ENCODE data around the gene MRPS12.
A peak's percentile ranks its signal among the peaks of the same experiment; 100 is the strongest.
"Not testable (repeated sequence)": the region's sequence is repeated elsewhere in the genome, so short reads cannot be mapped to it uniquely, and the experiment has no call there.

MRPS12 gene

DNA sequence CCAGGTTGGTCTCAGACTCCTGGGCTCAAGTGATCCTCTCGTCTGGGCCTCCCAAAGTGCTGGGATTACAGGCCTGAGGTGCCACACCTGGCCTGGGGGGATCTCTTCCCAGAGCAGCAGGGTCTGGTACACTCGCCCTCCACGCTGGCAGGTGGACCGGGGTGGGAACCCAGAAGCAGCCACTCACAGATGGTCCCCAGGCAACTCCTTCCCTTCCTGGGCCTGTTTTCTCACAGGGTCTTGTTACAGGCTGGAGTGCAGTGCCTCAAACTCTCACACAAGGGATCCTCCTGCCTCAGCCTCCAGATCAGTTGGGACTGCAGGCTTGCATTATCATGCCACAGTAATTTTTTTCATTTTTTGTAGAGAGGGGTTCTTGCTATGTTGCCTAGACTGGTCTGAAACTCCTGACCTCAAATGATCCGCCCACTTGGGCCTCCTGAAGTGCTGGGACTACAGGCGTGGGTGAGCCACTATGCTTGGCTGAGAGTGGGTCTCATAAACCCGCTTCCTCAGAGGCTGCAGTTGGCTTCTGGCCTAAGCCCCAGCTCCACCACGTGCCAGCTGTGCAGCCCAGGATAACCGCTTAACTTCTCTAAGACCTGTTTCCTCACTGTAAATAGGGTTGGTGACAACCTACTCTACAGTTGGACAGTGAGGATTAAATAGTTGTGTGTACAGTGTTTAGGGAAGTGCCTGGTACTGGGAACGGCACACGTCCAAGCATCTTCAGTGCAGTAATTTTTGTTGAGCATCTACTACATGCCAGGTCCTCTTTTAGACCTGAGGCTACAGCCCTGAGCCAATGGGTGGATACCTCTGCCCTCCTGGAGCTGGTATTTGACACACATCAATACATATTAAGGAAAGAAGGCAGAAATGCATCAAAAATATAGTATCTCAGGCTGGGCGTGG is 17.9 kb upstream of the MRPS12 start:
- DNase-seq: no peak

DNA sequence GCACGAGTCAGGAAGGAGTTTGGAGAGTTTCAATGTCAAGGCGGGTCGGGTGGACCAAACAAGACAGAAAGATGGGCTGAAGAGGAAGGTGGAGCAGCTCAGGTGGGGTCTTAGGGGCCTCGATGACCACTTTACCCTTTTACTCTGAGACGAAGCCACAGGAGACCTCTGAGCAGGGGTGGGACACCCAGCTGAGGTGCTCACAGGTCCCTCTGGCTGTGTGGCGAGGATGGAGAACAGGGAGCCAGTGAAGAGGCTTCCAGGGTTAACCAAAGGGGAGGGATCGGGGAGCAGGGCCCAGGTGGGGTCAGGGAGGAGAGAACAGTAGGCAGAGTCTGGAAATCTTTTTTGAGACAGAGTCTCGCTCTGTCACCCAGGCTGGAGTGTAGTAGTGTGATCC is 16.8 kb upstream of the MRPS12 start:
- DNase-seq: no peak

DNA sequence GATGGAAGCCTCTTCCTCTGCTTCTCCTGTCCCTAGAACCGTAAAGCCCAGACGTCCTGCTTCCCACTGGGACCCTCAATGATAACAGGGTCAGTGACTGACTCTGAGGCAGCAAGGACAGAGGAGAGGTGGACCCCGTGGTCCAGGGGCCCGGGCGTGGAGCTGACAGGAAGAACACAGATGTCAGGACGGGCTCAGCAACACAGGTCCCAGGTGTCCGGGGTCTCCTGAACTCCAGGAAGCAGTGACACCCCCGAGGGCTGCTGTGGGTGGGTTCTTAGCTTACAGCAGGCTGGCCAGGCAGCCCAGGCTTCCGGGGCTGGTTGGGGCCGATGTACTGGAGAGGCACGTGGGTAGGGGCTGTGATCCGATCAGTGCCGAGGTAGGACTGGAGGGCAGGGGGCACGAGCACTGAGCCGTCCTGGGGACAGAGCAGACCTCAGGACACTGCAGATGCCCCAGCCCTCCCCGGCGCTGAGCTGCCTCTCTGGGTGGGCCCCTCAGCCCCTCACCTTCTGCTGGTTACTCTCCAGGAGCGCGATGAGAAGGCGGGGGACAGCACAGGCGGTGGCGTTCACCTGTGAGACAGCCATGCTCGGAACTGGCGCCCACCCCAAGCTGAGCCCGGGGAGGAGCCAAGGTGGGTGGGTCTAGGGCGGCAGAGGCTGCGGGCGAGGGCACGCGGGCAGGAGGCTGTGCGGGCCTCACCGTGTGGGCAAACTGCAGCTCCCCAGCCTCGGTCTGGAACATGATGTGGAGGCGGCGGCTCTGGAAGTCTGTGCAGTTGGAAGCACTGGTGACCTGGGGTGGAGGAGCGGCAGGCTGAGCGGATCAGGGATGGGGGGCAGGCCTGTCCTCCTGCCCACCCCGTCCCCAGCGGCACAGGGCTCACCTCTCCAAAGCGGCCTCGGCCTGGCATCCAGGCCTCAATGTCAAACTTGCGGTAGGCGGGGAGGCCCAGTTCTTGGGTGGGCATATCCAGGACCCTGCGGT is 15.1 kb upstream of the MRPS12 start:
- DNase-seq: no peak

DNA sequence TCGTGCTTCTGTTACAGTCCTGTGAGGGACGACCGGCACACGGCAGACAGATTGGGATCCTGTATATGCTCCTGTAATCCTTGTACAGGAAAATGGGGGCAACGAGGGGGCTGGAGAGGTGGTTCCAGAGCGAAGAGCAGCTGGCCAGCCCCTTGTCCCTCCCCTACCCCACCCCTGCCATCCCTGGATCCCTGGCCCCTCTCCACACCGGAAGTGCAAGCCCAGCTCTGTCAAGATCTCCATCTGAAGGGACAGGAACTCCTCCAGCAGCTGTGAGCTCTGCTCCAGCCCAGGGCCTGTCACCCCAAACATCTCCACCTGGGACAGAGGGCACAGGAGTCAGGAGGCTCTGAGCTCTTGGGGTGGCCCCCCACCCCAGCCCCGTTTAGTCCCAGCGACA is 13.2 kb upstream of the MRPS12 start:
- no peak for DNase-seq

DNA sequence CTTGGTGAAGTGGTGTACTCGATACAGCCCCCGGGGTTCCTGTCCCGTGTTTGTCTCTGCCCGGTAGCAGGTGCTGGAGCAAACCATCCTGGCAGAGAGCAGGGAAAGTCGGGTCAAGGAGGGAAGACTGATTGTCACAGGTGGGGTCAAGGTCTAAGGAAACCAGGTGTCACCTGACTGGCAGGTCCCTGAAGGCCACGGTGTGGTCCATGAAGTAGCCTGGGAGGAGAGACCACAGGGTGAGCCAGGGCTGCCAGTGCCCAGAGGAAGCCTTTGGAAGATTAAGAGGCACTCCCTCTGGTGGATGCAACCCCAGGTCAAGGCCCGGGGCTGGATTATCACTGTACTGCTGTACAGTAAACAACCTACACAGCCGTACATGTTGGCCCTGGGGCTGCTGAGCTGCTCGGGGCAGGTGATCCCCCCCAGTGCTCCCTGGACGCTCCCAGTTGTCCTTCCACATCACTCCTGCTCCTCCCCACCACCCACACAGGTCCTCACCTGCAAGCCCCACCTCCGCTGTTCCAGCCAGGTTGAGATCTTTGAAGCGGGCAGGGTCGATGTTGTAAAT is 12.7 kb upstream of the MRPS12 start:
- DNase-seq: no peak

DNA sequence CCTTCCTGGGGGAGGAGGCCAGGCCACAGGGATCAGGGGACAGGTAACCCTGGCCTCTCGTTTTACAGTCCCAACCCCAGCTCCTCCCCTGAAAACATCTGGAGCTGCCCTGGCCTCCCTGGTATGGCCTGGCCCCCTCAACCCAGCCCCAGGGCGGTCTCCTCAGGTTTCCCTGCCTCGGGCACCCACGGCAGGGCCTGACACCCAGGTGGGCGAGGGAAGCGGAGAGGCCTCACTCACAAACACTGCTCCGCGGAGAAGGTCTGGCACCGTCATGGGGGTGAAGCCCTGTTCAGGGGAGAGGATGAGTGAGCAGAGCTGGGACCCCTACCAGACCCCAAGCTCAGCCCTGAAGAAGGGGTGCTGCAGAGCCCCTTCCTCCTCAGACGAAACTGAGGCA is 12.2 kb upstream of the MRPS12 start:
- DNase-seq: no peak

DNA sequence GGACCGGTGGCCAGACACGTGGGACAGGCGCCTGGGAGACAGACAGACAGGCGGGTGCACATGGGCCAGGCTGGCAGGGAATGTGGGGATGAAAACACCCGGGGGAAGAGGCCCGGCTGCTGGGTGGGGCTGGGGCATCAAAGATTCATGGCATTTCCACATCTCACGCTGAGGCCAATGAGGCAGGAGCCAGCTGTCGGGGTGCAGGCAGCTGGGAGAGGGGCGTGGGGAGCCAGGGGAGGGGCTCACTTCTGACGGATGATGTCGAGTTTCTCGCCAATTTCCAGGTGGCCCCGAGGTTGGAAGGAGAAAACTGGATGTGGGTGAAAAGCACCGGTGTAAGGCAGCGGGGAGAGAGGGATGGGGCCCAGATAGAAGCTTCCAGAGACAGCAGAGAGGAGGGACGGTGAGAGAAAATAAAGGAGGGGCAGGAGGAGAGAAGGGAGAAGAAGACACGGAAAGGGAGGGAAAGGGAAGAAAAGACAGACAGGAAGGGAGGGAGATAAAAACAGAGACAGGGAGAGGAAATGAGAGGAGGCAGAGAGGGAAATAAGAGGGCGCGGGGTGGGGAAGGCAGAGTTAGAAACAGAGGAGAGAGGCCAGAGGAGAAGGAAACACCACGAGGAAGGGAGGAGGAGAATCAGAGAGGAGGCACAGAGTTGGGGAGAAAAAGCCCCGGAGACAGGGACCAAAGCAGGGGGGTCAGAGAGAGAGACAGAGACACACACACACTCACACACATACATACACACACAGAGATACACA is 10.7 kb upstream of the MRPS12 start:
- DNase-seq: no peak

DNA sequence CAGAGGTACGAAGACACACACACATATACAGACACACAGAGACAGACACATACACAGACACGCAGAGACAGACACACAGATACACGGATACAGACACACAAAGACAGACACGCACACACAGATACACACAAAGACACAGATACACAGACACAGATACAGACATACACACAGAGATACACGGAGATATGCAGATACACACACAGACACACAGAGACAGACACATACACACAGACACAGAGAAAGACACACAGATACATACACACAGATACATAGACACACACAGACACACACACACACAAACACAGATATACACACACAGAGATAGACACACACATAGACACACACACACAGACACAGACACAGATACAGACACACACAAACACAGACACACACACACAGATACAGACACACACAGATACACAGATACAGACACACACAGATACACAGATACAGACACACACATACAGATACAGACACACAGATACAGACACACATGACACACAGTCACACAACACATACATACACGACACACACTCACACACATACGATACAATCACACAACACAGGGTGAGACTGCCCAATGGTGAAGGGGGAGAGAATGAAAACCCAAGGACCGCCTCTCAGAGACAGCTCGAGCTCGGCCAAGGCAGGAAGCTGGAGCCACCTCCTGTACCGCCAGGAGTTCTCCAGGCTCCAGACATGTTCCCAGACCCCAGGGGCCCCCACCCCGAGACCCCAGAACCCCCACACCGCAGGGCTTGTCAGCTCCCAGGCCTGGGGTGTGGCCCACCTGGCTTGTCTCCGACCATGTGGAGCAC is 9.9 kb upstream of the MRPS12 start:
- DNase-seq: no peak

DNA sequence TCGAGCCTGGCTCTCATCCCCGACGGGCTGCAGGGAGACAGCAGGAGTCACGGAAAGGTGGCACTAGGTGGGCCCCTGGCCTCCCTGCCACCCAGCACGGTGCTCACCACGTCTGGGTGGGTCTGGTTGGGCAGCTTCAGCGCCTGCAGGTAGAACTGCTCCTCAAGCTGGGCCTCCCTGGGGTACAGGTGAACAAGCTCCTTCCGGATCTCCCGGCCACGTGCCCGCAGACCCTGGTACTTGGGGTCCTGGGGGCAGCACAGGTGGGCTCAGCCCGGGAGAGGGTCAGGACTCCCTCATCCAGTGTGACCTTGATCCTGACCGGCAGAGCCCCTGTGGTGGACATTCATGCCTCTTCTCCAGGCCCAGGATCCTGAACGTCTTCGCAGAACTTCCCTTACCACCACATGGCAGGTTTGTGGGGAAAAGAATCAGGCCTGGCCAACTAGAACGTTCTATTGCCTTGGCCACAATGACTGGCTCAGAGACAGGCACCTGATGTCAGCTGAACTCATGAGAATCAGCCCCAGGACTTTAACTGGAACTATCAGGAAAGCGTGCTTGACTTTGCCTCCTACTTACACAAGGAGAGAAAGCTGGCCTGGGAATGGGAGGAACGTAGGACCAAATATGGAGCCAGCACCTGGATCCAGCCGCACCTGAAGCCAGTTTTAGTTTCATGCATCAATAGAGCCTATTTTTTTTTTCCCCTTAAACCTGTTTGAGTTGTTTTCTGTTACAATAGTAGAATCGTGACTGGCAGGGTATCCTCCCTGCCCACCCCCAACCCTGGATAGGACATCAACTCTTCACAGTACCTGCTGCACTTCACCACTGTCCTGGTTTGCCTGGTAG is 9.1 kb upstream of the MRPS12 start:
- DNase-seq: no peak

DNA sequence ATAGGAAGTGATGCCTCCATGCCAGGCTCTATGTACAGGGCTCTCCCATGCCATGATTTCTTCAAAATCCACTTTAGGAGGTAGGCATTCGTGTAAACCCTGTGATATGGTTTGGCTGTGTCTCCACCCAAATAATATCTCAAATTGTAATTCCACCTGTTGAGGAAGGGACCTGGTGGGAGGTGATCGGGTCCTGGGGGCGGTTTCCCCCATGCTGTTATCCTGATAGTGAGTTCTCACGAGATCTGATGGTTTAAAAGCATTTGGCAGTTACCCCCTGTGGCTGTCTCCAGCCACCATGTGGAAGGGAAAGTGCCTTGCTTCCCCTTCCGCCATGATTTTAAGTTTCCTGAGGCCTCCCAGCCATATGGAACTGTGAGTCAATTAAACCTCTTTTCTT is 8.3 kb upstream of the MRPS12 start:
- no peak for DNase-seq

DNA sequence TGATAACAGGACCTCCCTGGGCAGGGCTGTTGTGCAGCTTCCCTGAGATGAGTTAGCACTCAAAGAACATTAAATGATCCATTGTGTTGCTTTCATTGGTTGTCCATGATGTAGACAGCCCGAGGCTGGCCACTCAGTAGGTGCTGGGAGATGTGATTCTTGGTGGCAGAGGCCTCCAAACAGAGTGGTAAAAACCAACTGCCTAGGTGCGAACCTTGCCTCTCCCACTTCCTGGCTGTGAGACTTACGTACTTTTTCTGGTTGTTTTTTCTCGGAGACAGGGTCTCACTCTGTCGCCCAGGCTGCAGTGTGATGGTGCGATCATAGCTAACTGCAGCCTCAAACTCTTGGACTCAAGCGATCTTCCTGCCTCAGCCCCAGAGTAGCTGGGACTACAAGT is 6.4 kb upstream of the MRPS12 start:
- no peak for DNase-seq

DNA sequence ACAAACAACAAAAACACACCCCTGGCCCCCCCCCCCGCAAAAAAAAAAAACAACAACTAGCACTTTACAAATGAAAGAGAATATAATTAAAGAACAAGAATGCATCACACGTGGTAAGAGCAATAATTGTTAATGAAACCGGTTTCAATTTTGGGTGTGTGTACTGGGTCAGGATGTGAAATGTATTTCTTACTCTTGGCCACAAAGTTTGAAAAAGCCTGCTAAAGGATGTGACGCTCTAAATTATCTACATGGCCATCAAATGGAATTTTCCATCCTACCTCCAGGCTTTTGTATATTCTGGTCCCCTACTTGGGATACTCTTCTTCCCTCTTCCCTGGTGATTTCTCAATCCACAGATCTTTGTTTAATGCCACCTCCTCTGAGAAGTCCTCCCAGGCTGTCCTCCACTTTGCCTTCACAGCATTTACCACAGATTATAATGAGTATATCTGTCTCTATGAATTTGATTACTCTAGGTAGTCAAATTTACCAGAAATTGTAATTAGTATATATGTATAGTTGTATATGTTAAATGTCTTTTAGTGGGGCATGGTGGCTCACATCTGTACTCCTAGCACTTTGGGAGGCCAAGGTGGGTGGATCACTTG is 2.2 kb upstream of the MRPS12 start:
- no peak for DNase-seq

DNA sequence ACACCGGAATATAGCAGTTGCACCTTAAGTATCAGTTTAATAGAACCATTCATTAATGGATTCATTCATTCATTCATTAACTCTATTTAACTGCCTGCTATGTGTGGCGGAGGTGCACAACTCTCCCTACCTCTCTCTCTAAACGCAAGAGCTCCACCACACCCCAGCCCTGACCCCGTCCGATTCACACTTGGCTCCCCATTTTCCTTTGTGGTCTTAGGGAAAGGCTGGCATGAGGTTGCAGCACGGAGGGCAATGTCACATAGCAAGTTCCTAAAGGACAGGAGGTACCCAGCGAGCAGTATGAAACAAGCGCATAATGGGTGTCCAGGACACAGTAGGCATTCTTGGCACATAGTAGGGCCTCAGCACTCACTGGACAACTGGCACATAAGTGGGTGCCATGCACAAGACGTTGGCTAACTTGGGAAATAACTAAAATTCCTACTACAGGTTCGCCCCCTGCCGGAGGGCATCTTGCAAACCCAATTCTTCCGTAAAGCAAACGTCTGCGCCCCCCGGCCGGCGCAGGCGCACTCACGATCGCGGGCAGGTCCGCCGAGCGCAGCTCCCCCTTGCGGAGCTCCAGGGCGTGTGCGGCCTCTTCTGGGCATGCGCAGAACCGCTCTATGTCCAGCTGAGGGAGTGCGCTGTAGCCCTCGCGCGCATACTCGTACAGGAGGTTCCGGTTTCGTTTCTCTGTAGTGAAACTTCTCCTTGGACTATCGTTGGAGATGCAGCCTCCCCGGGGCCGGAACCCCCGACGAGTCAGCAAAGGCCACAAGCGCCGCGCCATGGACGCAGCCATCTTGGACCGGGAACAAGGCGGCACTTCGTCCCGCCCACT is 592 bp upstream of the MRPS12 start, which contains the start of gene SARS2:
SARS2 (minus strand) TSS at position 835 of the 847 bp plus-strand sequence; CDS start at position 808, 27 bp downstream.
- peak; percentile 88 for DNase-seq

DNA sequence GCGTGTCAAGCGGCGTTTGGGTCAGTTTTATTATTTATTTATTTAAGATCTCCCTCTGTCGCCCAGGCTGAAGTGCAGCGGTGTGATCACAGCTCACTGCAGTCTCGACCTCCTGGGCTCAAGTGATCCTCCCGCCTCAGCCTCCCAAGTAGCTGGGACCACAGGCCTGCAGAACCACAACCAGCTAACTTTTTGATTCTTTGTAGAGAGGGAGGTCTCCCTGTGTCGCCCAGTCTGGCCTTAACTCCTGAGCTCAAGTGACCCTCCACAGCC is 713 bp downstream of the MRPS12 start:
- no peak for DNase-seq

DNA sequence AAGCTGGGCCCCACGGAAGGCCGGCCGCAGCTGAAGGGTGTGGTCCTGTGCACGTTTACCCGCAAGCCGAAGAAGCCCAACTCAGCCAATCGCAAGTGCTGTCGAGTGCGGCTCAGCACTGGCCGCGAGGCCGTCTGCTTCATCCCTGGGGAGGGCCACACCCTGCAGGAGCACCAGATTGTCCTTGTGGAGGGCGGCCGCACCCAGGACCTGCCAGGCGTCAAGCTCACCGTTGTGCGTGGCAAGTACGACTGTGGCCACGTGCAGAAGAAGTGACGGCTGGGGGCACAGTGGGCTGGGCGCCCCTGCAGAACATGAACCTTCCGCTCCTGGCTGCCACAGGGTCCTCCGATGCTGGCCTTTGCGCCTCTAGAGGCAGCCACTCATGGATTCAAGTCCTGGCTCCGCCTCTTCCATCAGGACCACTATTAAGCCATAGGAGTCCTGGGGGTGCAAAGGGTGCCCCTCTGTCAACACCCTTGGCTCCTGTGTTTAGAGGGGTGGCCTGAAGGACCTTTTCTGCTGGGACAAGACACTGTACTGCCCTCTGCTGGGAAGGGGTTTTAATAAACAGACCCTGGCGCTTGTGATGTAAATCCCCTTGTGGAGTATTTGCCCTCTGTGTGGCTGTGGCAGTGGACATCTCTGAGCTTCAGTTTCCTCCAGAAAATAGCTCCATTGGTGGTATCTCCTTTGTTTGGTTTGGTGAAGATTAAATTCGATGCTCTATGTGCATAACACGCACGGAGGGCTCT is 1.9 kb downstream of the MRPS12 start:
- DNase-seq: no peak

DNA sequence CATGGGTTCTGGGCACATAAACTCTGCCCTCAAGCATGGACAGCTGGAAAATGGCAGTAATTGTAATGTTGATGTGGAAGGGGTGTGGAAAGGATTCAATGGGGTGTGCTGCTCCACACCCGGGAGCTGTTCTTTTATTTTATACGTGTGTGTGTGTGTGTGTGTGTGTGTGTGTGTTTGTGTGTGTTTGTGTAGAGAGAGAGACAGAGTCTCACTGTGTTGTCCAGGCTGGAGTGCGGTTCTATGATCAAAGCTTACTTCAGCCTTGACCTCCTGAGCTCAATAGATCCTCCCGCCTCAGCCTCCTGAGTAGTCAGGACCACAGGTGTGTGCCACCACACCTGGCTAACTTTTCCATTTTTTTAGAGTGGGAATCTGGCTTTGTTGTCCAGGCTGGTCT is 2.8 kb downstream of the MRPS12 start:
- no peak for DNase-seq

DNA sequence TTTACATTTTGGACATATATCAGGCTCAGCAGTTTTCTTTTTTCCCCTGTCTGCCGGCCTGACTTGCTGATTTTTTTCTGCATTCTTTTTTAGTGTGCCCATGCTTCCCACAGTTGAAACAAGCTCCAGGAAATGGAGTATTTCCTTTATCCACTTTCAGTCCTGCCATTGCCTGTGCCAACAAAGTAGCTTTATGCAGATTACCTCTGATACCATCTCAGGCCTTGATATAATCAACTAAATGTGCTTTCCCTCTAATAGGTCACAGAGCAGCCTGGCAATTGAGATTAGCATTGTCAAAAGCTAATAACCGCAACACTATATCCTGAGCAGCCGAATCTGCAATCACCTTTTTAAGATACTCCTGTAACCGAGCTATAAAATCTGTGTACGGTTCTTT is 9.2 kb downstream of the MRPS12 start:
- DNase-seq: no peak

DNA sequence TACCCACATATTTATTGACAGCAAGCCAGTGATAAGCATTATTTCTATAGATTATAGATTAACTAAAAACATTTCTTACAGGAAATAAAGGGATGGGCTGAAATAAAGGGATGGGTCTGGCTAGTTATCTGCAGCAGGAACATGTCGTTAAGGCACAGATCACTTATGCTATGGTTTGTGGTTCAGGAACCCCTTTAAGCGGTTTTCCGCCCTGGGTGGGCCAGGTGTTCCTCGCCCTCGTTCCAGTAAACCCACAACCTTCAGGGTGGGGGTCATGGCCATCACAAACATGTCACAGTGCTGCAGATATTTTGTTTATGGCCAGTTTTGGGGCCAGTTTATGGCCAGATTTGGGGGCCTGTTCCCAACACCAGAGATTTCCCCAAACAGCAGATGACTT is 10.7 kb downstream of the MRPS12 start:
- DNase-seq: not testable (repeated sequence)

DNA sequence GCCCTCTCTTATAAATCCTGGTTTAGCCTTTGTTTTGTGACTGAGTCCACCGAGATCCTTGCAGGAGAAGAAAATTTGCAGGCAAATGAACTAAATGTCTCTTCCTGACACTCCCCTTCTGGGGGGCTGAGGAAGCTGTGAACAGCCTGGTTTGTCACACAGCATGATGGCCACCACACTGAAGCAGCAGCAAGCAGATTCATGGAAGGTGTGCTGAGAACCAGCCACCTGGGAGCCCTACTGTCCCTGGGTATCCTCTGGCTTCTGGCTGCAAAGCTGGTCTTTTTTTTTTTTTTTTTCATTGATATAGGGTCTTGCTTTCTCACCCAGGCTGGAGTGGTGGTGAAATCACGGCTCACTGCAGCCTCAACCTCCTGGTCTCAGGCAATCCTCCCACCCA is 11.2 kb downstream of the MRPS12 start:
- no peak for DNase-seq
